NOMO-1 treated with dmso at 0.1 percent for 144 hours (cell line): ENCODE measurements around the gene HTR5A.

Experiments
- DNase-seq: peaks from one replicate; lab custom pipeline; 2025; ENCODE audit not compliant: unreplicated experiment; lab: John Stamatoyannopoulos, UW

The HTR5A gene

DNA sequence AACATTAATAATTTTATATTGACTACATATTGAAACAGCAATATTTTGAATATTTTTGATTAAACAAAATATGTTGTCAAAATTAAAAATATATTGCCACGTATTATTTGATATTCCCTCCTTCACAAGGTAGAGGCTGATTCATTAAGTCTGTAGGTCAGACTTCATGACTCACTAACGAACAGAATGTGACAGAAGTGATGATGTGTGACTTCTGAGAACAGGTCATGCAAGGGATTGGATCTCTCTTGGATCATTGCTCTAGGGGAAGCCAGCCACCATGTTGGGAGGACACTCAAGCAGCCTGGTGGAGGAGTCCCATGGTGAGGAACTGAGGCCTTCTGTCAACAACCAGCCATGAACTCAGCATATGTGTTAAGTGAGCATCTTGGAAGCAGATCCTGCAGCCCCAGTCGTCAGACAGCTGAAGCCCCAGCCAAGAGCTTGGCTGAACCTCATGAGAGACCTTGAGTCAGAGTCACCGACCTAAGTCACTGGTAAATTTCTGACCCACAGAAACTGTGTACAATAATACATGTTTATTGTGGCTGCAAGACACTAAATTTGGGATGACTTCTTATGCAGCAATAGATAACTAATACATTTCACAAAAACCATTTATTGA, 66.6 kb downstream of the HTR5A start:
- DNase-seq: no peak
